GM06990 (cell line): ENCODE measurements around the gene GPATCH2.

Experiments used
- DNase-seq: peaks from one replicate; pipeline ENCODE4 v3.0.0-alpha.2; 2011; ENCODE audit not compliant: insufficient read length; ENCODE audit errors: extremely low read depth
- H3K27me3 ChIP-seq: replicated peaks from 2 replicates; pipeline ENCODE4 v1.6.0; 2011; ENCODE audit warnings: low read length; ENCODE audit not compliant: control insufficient read depth, insufficient read depth
- H3K36me3 ChIP-seq: 2 replicates; pipeline ENCODE4 v1.5.1; 2011; ENCODE audit warnings: low read length; ENCODE audit not compliant: control insufficient read depth, insufficient read depth
- H3K4me3 ChIP-seq: replicated peaks from 2 replicates; pipeline ENCODE4 v1.5.1; 2011; ENCODE audit warnings: low read depth, mild to moderate bottlenecking, control low read depth, low read length
- CTCF ChIP-seq: IDR thresholded peaks from 2 replicates; pipeline ENCODE4 v1.5.1; 2011; ENCODE audit warnings: low read length, control low read depth, mild to moderate bottlenecking, inconsistent platforms; ENCODE audit not compliant: insufficient read depth, poor library complexity, severe bottlenecking

GPATCH2 gene

GRCh38 chr1:217534566-217534965, 96.3 kb downstream of the GPATCH2 start:
- no peaks in the 10 kb centered on the region for H3K36me3 ChIP-seq
- no peaks in the 10 kb centered on the region for H3K27me3 ChIP-seq
- TF ChIP-seq CTCF: no peak
- H3K4me3 ChIP-seq: no peak overlapping the region
- no peak for DNase-seq

GRCh38 chr1:217528271-217528670, 102.6 kb downstream of the GPATCH2 start:
- Histone ChIP-seq H3K4me3 (no peak overlapping the region), H3K27me3 (no peaks in the 10 kb centered on the region), H3K36me3 (no peaks in the 10 kb centered on the region)
- DNase-seq: no peak
- no peak for TF ChIP-seq CTCF

GRCh38 chr1:217527151-217527550, 103.7 kb downstream of the GPATCH2 start:
- no peaks in the 10 kb centered on the region for H3K36me3 ChIP-seq
- TF ChIP-seq CTCF: no peak
- H3K27me3 ChIP-seq: no peaks in the 10 kb centered on the region
- DNase-seq: no peak
- no peak overlapping the region for H3K4me3 ChIP-seq

GRCh38 chr1:217526636-217527035, 104.3 kb downstream of the GPATCH2 start:
- no peaks in the 10 kb centered on the region for H3K36me3 ChIP-seq
- TF ChIP-seq CTCF: no peak
- DNase-seq: no peak
- no peak overlapping the region for H3K4me3 ChIP-seq
- no peaks in the 10 kb centered on the region for H3K27me3 ChIP-seq

GRCh38 chr1:217525773-217526490, 105.0 kb downstream of the GPATCH2 start:
- Histone ChIP-seq H3K36me3 (no peaks in the 10 kb centered on the region), H3K4me3 (no peak overlapping the region), H3K27me3 (no peaks in the 10 kb centered on the region)
- no peak for DNase-seq
- no peak for TF ChIP-seq CTCF
